ENCODE results near the gene RAB31. TPM values are rescaled to one million over a fixed set of nuclear protein-coding genes. Genes with fewer than 3 reads are reported as not detected.

Gene RAB31
- total RNA-seq, 2 donors from 2014 or later = 7.7 to 86.9 TPM

DNA sequence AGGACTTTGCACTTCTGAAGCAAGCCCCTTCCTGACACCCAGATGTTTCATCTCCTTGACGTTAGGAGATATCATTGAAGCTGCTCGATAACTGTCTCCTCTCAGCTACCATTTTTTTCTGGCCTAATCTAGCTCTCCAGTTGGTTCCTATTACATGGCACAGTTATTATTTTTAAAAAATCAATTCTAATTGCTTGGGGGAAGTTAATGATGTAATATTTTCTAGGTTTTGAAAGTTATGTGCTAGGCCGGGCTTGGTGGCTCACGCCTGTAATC, 22.5 kb upstream of the RAB31 start:
- H3K4me3 ChIP-seq = no peak overlapping the region
- no peaks in the 10 kb centered on the region for H3K4me1 ChIP-seq (replicated peaks)
- no peak for TF ChIP-seq POLR2A (IDR thresholded peaks at IDR 0.05)
- TF ChIP-seq, protein P1, sequence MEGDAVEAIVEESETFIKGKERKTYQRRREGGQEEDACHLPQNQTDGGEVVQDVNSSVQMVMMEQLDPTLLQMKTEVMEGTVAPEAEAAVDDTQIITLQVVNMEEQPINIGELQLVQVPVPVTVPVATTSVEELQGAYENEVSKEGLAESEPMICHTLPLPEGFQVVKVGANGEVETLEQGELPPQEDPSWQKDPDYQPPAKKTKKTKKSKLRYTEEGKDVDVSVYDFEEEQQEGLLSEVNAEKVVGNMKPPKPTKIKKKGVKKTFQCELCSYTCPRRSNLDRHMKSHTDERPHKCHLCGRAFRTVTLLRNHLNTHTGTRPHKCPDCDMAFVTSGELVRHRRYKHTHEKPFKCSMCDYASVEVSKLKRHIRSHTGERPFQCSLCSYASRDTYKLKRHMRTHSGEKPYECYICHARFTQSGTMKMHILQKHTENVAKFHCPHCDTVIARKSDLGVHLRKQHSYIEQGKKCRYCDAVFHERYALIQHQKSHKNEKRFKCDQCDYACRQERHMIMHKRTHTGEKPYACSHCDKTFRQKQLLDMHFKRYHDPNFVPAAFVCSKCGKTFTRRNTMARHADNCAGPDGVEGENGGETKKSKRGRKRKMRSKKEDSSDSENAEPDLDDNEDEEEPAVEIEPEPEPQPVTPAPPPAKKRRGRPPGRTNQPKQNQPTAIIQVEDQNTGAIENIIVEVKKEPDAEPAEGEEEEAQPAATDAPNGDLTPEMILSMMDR (IDR thresholded peaks at IDR 0.05) = no peak
- no peak for TF ChIP-seq POLR2AphosphoS5 (IDR thresholded peaks at IDR 0.05)
- intact Hi-C loops (cut with DNase I) = no loop called here
- WGBS = 92% methylated on average over 4 of the region's 4 CpGs
- H3K27me3 ChIP-seq (replicated peaks; ENCODE audit: insufficient read depth) = no peaks in the 10 kb centered on the region
- H3K27ac ChIP-seq = no peak overlapping the region
- H3K36me3 ChIP-seq = no peaks in the 10 kb centered on the region
- H3K9me3 ChIP-seq = no peaks in the 10 kb centered on the region
- DNase-seq (ENCODE audit: low spot score) = no peak

DNA sequence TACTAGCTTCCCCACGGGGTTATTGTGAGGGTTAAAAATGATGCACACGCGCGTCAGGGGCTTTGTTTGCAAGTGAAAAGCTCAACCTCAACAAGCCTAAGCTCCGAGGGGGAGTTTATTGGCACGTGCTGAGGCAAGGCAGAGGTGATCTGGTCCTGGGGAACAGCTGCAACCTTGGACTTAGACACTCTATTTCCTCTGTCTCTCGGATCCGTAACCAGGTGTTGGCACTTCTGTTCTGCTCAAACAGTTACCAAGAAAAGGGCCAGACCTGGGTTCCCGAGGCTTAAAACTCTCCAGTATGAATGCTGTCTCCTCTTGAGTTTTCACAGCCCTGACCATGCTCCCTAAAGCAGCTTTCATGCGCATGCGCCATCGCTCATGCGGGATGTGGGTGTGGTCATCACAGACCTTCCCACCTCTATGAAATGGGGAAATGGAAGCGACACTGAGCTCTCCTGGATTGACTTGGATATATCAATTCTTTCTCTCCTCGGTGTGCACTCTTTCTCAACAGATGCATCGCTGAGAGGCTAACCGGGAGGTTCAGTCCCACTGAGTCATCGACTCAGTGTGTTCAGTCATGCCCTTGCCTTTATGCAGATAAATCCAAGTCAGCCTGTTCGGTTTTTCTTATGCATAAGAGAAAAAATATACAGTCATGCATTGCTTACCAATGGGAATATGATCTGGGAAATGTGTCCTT, 19.9 kb upstream of the RAB31 start:
- intact Hi-C loops (cut with DNase I) = no loop called here
- no peak for DNase-seq (ENCODE audit: low spot score)
- TF ChIP-seq, protein P1 (IDR thresholded peaks at IDR 0.05) = no peak
- TF ChIP-seq POLR2A (IDR thresholded peaks at IDR 0.05) = no peak
- no peak for TF ChIP-seq POLR2AphosphoS5 (IDR thresholded peaks at IDR 0.05)

DNA sequence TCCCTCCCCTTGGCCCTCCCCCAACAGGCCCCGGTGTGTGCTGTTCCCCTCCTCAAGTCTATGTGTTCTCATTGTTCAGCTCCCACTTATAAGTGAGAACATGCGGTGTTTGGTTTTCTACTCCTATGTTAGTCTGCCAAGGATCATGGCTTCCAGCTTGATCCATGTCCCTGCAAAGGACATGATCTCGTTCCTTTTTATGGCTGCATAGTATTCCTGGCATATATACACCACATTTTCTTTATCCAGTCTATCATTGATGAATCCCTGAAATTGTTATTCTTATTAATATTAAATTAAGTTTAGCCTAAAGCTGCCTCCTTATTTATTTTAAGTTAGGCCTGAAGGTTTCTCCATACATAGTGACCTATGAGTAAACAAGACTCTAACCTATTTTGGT, 18.8 kb upstream of the RAB31 start:
- TF ChIP-seq POLR2AphosphoS5 (IDR thresholded peaks at IDR 0.05) (no peak), POLR2A (IDR thresholded peaks at IDR 0.05) (no peak)
- TF ChIP-seq, protein P1 (IDR thresholded peaks at IDR 0.05) = no peak
- 92% methylated on average over 3 of the region's 3 CpGs for WGBS
- Histone ChIP-seq H3K4me3 (no peak overlapping the region), H3K4me1 (replicated peaks) (no peaks in the 10 kb centered on the region), H3K36me3 (no peaks in the 10 kb centered on the region), H3K27ac (no peak overlapping the region), H3K9me3 (no peaks in the 10 kb centered on the region), H3K27me3 (replicated peaks; ENCODE audit: insufficient read depth) (no peaks in the 10 kb centered on the region)
- intact Hi-C loops (cut with DNase I) = no loop called here
- no peak for DNase-seq (ENCODE audit: low spot score)

More for the DNA sequence above, 19.9 kb upstream of the RAB31 start:
- Histone ChIP-seq H3K4me3 (no peak overlapping the region), H3K9me3 (no peaks in the 10 kb centered on the region), H3K27me3 (replicated peaks; ENCODE audit: insufficient read depth) (no peaks in the 10 kb centered on the region), H3K4me1 (replicated peaks) (no peaks in the 10 kb centered on the region), H3K27ac (no peak overlapping the region), H3K36me3 (no peaks in the 10 kb centered on the region)
- 73% methylated on average over 19 of the region's 19 CpGs for WGBS

DNA sequence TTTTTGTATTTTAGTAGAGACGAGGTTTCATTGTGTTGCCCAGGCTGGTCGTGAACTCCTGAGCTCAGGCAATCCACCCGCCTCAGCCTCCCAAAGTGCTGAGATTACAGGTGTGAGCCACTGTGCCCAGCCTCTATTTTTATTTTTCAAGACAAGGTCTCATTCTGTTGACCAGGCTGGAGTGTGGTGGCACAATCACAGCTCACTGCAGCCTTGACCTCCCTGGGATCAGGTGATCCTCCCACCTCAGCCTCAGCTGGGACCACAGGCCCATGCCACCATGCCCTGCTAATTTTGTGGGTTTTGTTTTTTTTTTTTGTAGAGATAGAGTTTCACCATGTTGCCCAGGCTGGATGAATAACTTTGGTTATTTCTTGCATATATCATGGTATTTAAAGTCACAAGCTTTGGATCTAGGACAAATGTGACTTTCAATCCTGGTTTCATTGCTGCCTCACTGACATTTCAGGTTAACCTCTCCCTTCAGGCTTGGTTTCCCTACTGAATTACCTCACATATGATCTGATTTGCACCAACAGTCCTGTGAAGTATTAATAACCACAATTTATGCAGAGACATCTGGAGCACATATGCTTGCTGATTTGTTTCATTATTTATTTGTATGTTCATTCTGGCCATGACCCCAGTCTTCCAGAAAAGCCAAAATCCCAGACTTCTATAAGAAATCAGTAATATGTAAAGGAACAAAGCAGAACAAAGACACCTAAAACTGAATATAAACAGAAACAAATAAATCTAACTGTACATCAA, 17.5 kb upstream of the RAB31 start:
- Histone ChIP-seq H3K4me1 (replicated peaks) (no peaks in the 10 kb centered on the region), H3K9me3 (no peaks in the 10 kb centered on the region), H3K4me3 (no peak overlapping the region), H3K27me3 (replicated peaks; ENCODE audit: insufficient read depth) (no peaks in the 10 kb centered on the region), H3K36me3 (no peaks in the 10 kb centered on the region), H3K27ac (no peak overlapping the region)
- no peak for DNase-seq (ENCODE audit: low spot score)
- 96% methylated on average over 3 of the region's 3 CpGs for WGBS
- no peak for TF ChIP-seq POLR2AphosphoS5 (IDR thresholded peaks at IDR 0.05)
- TF ChIP-seq, protein P1 (IDR thresholded peaks at IDR 0.05) = no peak
- no peak for TF ChIP-seq POLR2A (IDR thresholded peaks at IDR 0.05)
- intact Hi-C loops (cut with DNase I) = no loop called here

DNA sequence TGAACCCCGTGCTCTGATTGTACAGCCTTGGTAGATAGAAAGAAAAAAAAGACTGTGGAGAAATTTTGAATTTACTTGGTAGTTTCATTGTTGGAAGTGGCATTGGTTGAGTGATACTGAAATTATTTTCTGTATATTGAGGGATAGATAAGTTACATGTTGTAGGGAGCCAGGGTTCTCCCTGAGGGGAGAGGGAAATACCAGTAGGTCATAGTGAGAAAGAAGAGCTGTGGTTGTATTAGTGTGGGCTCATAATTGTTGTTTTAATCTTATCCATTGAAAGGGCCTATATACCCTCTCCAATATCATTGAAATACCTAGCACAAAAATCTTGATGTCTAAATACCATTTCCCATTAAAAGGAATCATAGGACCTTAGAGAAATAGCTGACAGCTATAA, 16.9 kb upstream of the RAB31 start:
- H3K4me3 ChIP-seq = no peak overlapping the region
- no peaks in the 10 kb centered on the region for H3K36me3 ChIP-seq
- no peaks in the 10 kb centered on the region for H3K27me3 ChIP-seq (replicated peaks; ENCODE audit: insufficient read depth)
- no peaks in the 10 kb centered on the region for H3K4me1 ChIP-seq (replicated peaks)
- intact Hi-C loops (cut with DNase I) = no loop called here
- WGBS = 66% methylated on average over 1 of the region's 1 CpG
- TF ChIP-seq POLR2AphosphoS5 (IDR thresholded peaks at IDR 0.05) (no peak), POLR2A (IDR thresholded peaks at IDR 0.05) (no peak)
- TF ChIP-seq, protein P1 (IDR thresholded peaks at IDR 0.05) = no peak
- H3K9me3 ChIP-seq = no peaks in the 10 kb centered on the region
- DNase-seq (ENCODE audit: low spot score) = no peak
- H3K27ac ChIP-seq = no peak overlapping the region
